Naive thymus-derived CD4-positive, alpha-beta T cell (primary cell): ENCODE results near the gene TESPA1. TPM values are rescaled to one million over a fixed set of nuclear protein-coding genes. Genes with fewer than 3 reads are reported as not detected.

ENCODE experiments used
- ATAC-seq: fragments of 150-1000 bp; cut with Tn5 transposase; 2 replicates; pipeline ENCODE4 v1.10.0; 2021; ENCODE audit warnings: mild to moderate bottlenecking, moderate library complexity
- CTCF ChIA-PET: fragments of 350-600 bp; sonication (Branson Sonifier 250); formaldehyde crosslinking; loops from one replicate; lab custom pipeline; 2021; ENCODE audit warnings: antibody characterized with exemption; lab: Charles Lee
- POLR2A ChIA-PET: fragments of 350-600 bp; sonication (Branson Sonifier 250); formaldehyde crosslinking; loops from one replicate; lab custom pipeline; 2021; ENCODE audit warnings: antibody characterized with exemption, inconsistent platforms; lab: Charles Lee
- DNase-seq, 9 donors: peaks; one replicate each; pipeline versions ENCODE4 v3.0.0 to v3.0.0-alpha.2; 2020 to 2022; ENCODE audit warnings: mixed read lengths in 1 of 9
- H3K27ac ChIP-seq: one replicate; pipeline ENCODE4 v1.7.0; 2013; ENCODE audit warnings: mild to moderate bottlenecking, low read depth, low read length, moderate library complexity
- H3K27me3 ChIP-seq, 2 donors: one replicate each; pipeline ENCODE4 v1.7.0; 2013; ENCODE audit warnings: low read length in 2 of 2, mild to moderate bottlenecking in 2 of 2, moderate library complexity in 2 of 2; ENCODE audit not compliant: control insufficient read depth in 2 of 2, insufficient read depth in 2 of 2
- H3K36me3 ChIP-seq, 3 experiments: 1 replicate in 2 of 3; 2 replicates in 1 of 3; pipeline ENCODE4 v1.7.0; 2013; ENCODE audit warnings: low read length in 3 of 3, mild to moderate bottlenecking in 3 of 3, moderate library complexity in 1 of 3; ENCODE audit not compliant: insufficient read depth in 3 of 3, control insufficient read depth in 2 of 3
- H3K4me1 ChIP-seq, 2 donors: one replicate each; pipeline ENCODE4 v1.7.0; 2013; ENCODE audit warnings: low read length in 2 of 2, mild to moderate bottlenecking in 2 of 2, moderate library complexity in 1 of 2; ENCODE audit not compliant: control insufficient read depth in 2 of 2, insufficient read depth in 2 of 2
- H3K4me3 ChIP-seq: 2 replicates; pipeline ENCODE4 v1.7.0; 2013; ENCODE audit warnings: mild to moderate bottlenecking, low read length
- H3K9me3 ChIP-seq, 3 experiments: 1 replicate in 2 of 3; 2 replicates in 1 of 3; pipeline ENCODE4 v1.7.0; 2013; ENCODE audit warnings: low read length in 3 of 3; ENCODE audit not compliant: control insufficient read depth in 2 of 3
- H3K27ac Mint-ChIP-seq, 9 donors: one replicate each; pipeline ENCODE4 v1.8.0; 2020 to 2022; ENCODE audit warnings: mixed read lengths in 9 of 9, mild to moderate bottlenecking in 8 of 9, moderate library complexity in 5 of 9, inconsistent platforms in 2 of 9
- H3K27me3 Mint-ChIP-seq, 5 donors: one replicate each; pipeline ENCODE4 v1.8.0; 2021 to 2022; ENCODE audit warnings: mixed read lengths in 5 of 5, mild to moderate bottlenecking in 1 of 5
- H3K36me3 Mint-ChIP-seq, 5 donors: one replicate each; pipeline ENCODE4 v1.8.0; 2020 to 2022; ENCODE audit warnings: mixed read lengths in 5 of 5, mild to moderate bottlenecking in 3 of 5, inconsistent platforms in 1 of 5
- H3K4me1 Mint-ChIP-seq, 7 donors: one replicate each; pipeline ENCODE4 v1.8.0; 2020 to 2022; ENCODE audit warnings: mixed read lengths in 7 of 7, mild to moderate bottlenecking in 3 of 7, inconsistent platforms in 1 of 7
- H3K4me3 Mint-ChIP-seq, 10 donors: one replicate each; pipeline ENCODE4 v1.8.0; 2020 to 2022; ENCODE audit warnings: mild to moderate bottlenecking in 10 of 10, mixed read lengths in 10 of 10, moderate library complexity in 6 of 10, inconsistent platforms in 2 of 10
- H3K9me3 Mint-ChIP-seq, 11 donors: one replicate each; pipeline ENCODE4 v1.8.0; 2020 to 2022; ENCODE audit warnings: mixed read lengths in 11 of 11, mild to moderate bottlenecking in 4 of 11, inconsistent platforms in 1 of 11, moderate library complexity in 1 of 11
- intact Hi-C, 2 donors: fragments of 100-400 bp; cut with micrococcal nuclease; formaldehyde crosslinking; loops; one replicate each; pipeline ENCODE4 v1.15.1; 2023
- polyA plus RNA-seq, 2 donors: library from polyadenylated mRNA; unstranded; fragments of 300-500 nt; fragmentation: Illumina TruSeq; gene quantifications; one replicate each; pipeline ENCODE4 v1.2.3, GENCODE V29; 2021
- total RNA-seq, 6 experiments: library from RNA in 5 of 6; stranded (reverse) in 5 of 6; gene quantifications; 1 replicate in 5 of 6; 2 replicates in 1 of 6; pipeline ENCODE4 v1.2.3 and lab custom pipeline; 2021 to 2026

TESPA1 gene
- total and polyA plus RNA-seq, 7 experiments from 2014 or later, result 120 to 314 (median 186) TPM

- Mint-ChIP-seq H3K27ac (no peak overlapping the region), H3K4me1 (peaks cover 0 to 8% (median 0%) of the 10 kb centered on the region in 7 donors), H3K9me3 (peaks cover 0 to 16% (median 9%) of the 10 kb centered on the region in 11 donors), H3K4me3 (no peak overlapping the region), H3K27me3 (no peaks in the 10 kb centered on the region), H3K36me3 (peaks cover 6 to 50% (median 20%) of the 10 kb centered on the region in 5 donors)
- CTCF ChIA-PET, result no interaction called here
- ATAC-seq (no peak), DNase-seq (no peak)
- Histone ChIP-seq H3K9me3 (peaks cover 0 to 7% (median 0%) of the 10 kb centered on the region in 3 experiments), H3K36me3 (no peaks in the 10 kb centered on the region), H3K27me3 (no peaks in the 10 kb centered on the region), H3K4me3 (no peak overlapping the region), H3K4me1 (no peaks in the 10 kb centered on the region), H3K27ac (no peak overlapping the region)
- POLR2A ChIA-PET, result no interaction called here
- intact Hi-C loops, result no loop called here
Observed at GRCh38 chr12:54924972-54925707, 59.4 kb downstream of the TESPA1 start.

GRCh38 chr12:54917001-54917488 is 67.5 kb downstream of the TESPA1 start:
- Histone ChIP-seq H3K36me3 (no peaks in the 10 kb centered on the region), H3K27ac (no peak overlapping the region), H3K4me3 (no peak overlapping the region), H3K9me3 (no peaks in the 10 kb centered on the region), H3K27me3 (no peaks in the 10 kb centered on the region), H3K4me1 (no peaks in the 10 kb centered on the region)
- Mint-ChIP-seq H3K9me3 (peaks cover 0 to 16% (median 3%) of the 10 kb centered on the region in 11 donors), H3K4me1 (no peaks in the 10 kb centered on the region), H3K36me3 (peaks cover 0 to 18% (median 3%) of the 10 kb centered on the region in 5 donors), H3K27ac (no peak overlapping the region), H3K4me3 (no peak overlapping the region), H3K27me3 (no peaks in the 10 kb centered on the region)
- ChIA-PET POLR2A (no interaction called here), CTCF (no interaction called here)
- DNase-seq (no peak), ATAC-seq (no peak)
- intact Hi-C loops, result no loop called here

Other genes starting within 250 kb of the TESPA1 start
- not detected for gene MUCL1, start 130.2 kb downstream of the TESPA1 start, total RNA-seq
- gene MUCL1, start 130.2 kb downstream of the TESPA1 start, polyA plus RNA-seq, result not detected
- gene NEUROD4, start 35.2 kb upstream of the TESPA1 start, total RNA-seq, result under 1 TPM in 1 of 5 experiments, not detected in 4; 0.11 TPM
- gene NEUROD4, start 35.2 kb upstream of the TESPA1 start, polyA plus RNA-seq, result not detected
- gene OR9K2, start 141.6 kb upstream of the TESPA1 start, total RNA-seq, result not detected
- gene OR9K2, start 141.6 kb upstream of the TESPA1 start, polyA plus RNA-seq, result not detected
- gene OR10A7, start 236.3 kb upstream of the TESPA1 start, total RNA-seq, result not detected
- not detected for gene OR10A7, start 236.3 kb upstream of the TESPA1 start, polyA plus RNA-seq